GM21390 (cell line): Measurements from ENCODE around the gene RAB3GAP1.
"Not testable (repeated sequence)": the region's sequence is repeated elsewhere in the genome, so short reads cannot be mapped to it uniquely, and the experiment has no call there.

Experiments
- ATAC-seq: cut with Tn5 transposase; IDR thresholded peaks from one replicate; pipeline ENCODE4 v1.9.1; 2021; ENCODE audit not compliant: unreplicated experiment

RAB3GAP1 gene

DNA sequence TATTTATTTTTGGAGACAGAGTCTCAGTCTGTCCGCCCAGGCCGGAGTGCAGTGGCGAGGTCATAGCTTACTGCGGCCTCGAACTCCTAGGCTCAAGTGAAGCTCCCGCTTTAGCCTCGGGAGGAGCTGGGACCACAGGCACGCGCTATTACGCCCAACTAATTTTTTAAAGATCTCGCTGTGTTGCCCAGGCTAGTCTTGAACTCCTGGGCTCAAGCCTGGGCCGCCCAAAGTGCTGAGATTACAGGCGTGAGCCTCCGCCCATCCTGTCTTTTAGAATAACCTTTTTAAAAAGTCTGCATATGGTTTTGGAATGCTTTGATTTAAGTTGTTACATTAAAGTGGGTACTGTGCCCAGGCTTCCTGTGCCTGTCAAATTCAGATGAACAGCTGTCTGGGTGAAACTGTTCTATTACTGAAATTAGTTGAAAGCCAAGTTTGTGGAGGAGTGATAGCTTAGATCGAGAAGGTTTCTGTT is 944 bp downstream of the RAB3GAP1 start:
- ATAC-seq = peak; percentile 48

DNA sequence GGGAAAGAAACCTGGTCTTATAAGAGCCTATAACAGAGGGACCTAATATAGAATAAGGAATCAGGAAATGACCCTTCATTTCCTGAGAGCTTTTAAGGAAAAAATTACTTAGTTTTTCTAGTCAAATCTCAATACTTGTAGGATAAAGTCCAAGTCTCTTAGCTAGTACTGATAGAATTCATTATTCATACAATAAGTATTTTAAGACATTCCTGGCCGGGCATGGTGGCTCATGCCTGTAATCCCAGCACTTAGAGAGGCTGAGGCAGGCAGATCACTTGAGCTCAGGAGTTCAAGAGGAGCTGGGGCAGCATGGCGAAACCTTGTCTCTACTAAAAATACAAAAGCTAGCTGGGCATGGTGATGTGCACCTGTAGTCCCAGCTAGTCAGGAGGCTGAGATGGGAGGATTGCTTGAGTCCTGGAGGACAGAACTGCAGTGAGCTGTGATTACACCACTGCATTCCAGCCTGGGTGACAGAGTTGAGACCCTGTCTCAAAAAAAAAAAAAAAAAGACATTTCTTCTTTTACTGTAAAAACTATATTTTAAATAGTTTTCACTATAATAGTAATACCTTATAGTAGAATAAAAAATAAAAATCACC is 3.2 kb downstream of the RAB3GAP1 start:
- ATAC-seq = no peak

GRCh38 chr2:135056790-135057189 is 4.7 kb downstream of the RAB3GAP1 start:
- ATAC-seq = no peak

- ATAC-seq = no peak
Observed at GRCh38 chr2:135059577-135059976, 7.5 kb downstream of the RAB3GAP1 start.

- no peak for ATAC-seq
Observed at GRCh38 chr2:135063210-135063609, 11.1 kb downstream of the RAB3GAP1 start.

- ATAC-seq = no peak
Observed at GRCh38 chr2:135064149-135064548, 12.1 kb downstream of the RAB3GAP1 start.

DNA sequence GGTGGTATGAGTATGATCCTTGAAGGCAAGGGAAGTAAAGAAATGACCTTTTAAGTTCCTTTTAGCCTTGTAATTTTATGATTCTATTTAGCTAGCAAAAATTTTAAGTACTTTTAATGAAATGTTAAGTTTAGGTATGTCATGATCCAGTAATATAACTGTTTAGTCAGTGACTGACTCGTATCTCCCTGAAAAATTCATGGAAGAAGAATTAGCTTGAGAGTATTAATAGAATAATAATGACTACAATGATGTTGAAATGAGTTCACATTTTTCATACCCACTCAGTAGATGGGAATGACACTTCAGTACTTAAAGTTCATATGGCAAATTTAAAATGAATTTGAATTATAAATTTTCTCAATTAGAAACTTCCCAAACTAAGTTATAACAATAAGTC is 14.6 kb downstream of the RAB3GAP1 start:
- ATAC-seq = no peak

- no peak for ATAC-seq
Observed at GRCh38 chr2:135072125-135072997, 20.3 kb downstream of the RAB3GAP1 start.

- ATAC-seq = no peak
Observed at GRCh38 chr2:135074216-135074615, 22.1 kb downstream of the RAB3GAP1 start.

- ATAC-seq = no peak
Observed at GRCh38 chr2:135076556-135076955, 24.5 kb downstream of the RAB3GAP1 start.

DNA sequence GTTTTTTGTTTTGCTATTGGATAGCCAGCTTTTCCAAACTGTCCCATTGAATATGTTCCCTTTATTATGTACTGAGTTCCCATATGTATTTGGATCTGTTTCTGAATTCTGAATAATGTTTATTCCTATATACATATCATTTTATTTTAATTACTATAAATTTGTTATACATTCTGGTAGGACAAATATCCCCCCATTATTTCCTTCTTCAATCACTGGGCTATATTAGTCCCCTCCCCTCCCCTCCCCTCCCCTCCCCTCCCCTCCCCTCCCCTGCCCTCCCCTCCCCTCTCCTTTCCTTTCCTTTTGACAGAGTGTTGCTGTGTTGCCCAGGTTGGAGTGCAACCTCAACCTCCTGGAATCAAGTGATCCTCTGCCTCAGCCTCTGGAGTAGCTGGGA is 26.3 kb downstream of the RAB3GAP1 start:
- no peak for ATAC-seq

DNA sequence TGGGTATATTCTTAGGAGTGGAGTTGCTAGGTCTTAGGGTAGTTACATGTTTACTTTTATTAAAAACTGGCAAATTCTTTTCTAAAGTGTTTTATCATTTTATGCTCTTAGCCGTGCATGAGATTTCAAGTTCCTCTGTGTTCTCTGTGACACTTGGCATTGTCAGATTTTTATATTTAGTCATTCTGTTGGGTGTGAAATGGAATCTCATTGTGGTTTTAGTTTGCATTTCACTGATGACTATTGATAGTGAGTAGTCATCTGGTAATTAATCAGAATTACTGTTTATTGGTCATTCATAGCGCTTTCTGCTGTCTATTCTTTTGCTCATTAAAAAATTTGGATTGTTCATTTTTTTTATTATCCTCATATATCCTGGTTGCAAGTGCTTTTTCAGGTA is 34.1 kb downstream of the RAB3GAP1 start:
- no peak for ATAC-seq

GRCh38 chr2:135089597-135089996 is 37.5 kb downstream of the RAB3GAP1 start:
- not testable (repeated sequence) for ATAC-seq

DNA sequence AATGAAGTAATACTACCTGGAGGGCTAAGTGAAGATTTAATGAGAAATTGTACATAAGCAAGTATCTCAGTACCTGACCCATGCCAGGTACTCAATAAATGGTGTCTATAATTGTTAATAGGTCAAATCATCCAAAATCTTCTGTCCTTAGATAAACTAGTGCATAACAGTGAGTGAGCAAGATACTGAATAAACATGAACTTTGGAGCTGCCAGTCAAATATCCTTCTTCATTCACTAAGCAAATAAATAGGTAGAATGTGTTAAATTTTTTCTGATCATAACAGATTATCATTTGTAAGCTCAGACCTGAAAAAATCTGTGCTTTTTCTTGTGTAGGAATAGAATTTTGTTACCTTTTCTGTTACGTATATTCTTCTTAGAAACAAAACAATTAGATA is 39.6 kb downstream of the RAB3GAP1 start:
- ATAC-seq = no peak

DNA sequence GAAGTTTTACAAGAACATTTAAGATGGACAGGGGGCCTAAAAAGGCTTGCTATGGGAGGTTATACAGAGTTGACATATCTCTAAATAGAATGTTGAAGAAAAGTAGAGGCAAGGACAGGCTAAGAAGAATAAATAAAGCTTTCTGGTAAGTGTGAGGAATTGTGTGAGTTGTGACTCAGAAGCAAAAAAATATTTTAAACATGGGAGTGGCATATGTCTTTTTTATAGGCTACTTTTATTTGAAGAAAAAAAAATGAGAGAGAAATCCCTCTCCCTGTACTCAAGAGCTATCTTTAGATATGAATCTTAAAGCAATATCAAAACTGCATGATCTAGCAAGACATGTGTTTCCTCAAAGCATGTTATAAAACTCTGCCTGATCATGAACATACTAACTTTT is 41.1 kb downstream of the RAB3GAP1 start:
- no peak for ATAC-seq

GRCh38 chr2:135093670-135094330 is 41.7 kb downstream of the RAB3GAP1 start:
- ATAC-seq = no peak

DNA sequence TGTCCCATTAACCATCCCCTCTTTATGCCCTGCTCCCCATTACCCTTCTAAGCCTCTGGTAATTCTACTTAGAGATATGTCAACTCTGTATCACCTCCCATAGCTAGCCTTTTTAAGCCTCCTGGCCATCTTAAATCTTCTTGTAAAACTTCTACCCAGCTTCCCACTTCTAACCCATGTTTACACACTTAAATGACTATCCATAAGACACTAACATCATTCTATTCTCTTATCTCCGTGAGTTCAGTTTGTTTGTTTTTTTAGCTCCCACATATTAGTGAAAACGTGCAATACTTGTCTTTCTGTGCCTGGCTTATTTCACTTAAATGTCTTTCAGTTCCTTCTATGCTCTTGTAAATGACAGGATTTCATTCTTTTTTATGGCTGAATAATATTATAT is 42.4 kb downstream of the RAB3GAP1 start:
- no peak for ATAC-seq

- ATAC-seq = no peak
Observed at GRCh38 chr2:135095591-135095990, 43.5 kb downstream of the RAB3GAP1 start.

- no peak for ATAC-seq
Observed at GRCh38 chr2:135096665-135097446, 44.8 kb downstream of the RAB3GAP1 start.

DNA sequence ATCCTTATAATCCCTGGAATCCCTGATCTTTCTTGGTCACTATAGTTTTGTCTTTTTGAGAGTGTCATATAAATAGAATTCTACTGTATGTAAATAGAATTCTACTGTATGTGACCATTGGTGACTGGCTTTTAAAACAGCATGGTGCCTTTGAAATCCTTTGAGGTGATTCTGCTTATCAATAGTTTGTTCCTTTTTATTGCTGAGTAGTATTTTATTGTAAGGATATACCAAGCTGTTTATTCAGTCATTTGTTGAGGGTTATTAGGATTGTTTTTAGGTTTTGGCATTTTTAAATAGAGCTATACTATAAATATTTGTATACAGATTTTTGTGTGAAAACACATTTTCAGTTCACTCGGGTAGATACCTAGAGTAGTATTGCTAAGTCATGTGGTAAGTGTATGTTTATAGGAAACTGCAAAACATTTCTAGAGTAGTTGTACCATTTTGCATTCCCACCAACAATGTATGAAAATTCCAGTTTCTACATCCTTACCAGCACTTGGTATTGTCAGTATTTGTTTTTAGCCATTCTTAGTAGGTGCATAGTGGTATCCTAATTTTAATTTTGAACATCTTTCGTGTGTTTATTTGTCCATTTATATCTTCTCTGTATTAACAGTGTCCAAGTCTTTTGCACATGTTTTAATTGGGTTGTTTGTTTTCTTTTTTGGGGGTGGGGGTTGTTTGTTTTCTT is 45.6 kb downstream of the RAB3GAP1 start:
- no peak for ATAC-seq
